ENCODE measurements around the gene ARL8B.
"Not testable (repeated sequence)": the region's sequence is repeated elsewhere in the genome, so short reads cannot be mapped to it uniquely, and the experiment has no call there.

The ARL8B gene

DNA sequence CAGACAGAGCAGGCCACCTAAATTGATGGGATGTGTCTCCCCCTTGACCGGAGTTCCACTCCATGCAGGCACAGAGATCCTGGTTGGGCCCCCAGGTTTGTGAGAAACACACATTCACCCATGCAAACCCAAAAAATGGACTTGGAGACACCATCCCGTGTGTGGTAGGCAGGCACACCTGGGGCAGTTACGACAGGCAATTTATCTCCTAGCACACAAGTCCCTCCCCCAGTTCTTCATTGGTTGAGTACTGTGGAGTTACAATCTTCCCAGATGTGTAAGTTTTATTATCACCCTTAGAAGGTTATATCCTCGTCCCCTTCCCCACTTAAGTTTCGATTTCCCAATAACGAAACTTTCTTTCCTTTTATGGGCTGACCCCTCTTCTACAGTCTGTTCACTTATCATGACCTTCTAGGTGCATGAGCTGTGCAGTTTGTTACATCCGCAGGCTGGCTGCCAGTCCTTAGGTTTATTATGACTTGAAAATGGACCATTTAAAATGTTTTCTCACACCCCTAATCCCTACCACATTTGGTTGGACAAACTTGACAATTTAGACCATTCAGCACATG lies 27.3 kb downstream of the ARL8B start:
- DNase-seq: no peak

- no peak for DNase-seq
Observed at GRCh38 chr3:5151586-5151985, 29.5 kb downstream of the ARL8B start.

GRCh38 chr3:5153074-5153473 lies 31.0 kb downstream of the ARL8B start:
- no peak for DNase-seq

- DNase-seq: no peak
Observed at GRCh38 chr3:5155241-5155640, 33.1 kb downstream of the ARL8B start.

DNA sequence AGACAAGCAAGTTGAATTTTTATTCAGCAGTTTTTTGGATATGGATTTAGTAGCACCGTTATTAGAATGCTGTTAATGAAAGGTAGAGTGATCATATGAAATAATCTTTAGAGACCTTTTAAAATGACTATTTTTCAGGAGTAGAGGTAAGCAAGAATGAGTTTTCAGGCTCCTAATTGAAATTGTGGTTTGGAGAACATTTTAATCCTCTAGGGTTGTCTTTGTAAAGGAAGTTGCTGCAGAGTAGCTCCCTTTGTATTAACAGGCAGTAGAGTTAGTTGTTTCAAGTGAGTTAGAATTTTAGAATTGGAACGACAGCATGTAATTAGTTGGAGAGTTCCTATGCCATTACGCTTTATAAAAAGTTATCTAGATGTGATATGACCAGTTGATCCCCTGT lies 38.2 kb downstream of the ARL8B start:
- no peak for DNase-seq

DNA sequence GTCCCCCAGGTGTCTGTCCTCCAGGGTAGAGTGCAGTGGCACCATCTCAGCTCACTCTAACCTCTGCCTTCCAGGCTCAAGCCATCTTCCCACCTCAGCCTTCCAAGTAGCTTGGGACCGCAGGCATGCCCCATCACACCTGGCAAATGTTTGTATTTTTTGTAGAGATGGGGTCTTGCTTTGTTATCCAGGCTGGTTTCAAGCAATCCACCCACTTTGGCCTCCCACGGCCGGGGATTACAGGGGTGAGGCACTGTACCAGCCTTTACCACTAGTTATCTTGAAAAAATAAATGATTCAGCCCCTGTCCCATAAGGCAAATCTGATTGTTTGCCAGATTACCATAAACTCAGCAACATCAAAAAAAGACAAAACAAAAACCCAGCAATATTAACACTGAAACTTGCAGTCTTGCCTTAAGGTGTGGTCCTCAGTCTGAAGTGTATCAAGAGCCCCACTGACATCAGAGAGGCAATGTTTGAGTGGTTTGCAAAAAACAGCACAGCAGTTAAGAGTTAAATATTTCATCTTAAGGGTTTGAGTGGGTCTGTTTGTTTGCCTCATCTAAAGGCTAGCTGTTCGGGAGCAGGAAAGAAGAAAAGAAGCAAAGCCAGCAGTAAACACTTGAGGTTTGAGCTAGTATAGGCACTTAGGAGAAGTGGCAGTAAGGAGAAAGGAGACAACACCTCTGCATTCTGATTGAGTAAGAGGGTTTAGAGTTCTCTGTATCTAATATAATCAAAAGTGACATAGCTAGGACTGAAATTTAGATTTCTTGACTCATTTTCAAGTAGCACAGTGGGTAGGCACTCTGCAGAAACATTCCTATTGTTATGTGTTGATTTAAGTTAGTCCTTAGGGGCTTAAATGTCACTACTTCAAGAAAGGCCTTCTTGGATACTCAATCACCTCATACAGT lies 39.1 kb downstream of the ARL8B start:
- DNase-seq: no peak

GRCh38 chr3:5162102-5162501 lies 40.0 kb downstream of the ARL8B start:
- no peak for DNase-seq

GRCh38 chr3:5165698-5166097 lies 43.6 kb downstream of the ARL8B start:
- no peak for DNase-seq

GRCh38 chr3:5166846-5167245 lies 44.8 kb downstream of the ARL8B start:
- DNase-seq: no peak

- DNase-seq: no peak
Observed at GRCh38 chr3:5168110-5168509, 46.0 kb downstream of the ARL8B start.

GRCh38 chr3:5169807-5170206 lies 47.7 kb downstream of the ARL8B start:
- no peak for DNase-seq

GRCh38 chr3:5170975-5171374 lies 48.9 kb downstream of the ARL8B start:
- DNase-seq: no peak

GRCh38 chr3:5172018-5172417 lies 49.9 kb downstream of the ARL8B start:
- no peak for DNase-seq

GRCh38 chr3:5179036-5179435 lies 56.9 kb downstream of the ARL8B start:
- DNase-seq: not testable (repeated sequence)

DNA sequence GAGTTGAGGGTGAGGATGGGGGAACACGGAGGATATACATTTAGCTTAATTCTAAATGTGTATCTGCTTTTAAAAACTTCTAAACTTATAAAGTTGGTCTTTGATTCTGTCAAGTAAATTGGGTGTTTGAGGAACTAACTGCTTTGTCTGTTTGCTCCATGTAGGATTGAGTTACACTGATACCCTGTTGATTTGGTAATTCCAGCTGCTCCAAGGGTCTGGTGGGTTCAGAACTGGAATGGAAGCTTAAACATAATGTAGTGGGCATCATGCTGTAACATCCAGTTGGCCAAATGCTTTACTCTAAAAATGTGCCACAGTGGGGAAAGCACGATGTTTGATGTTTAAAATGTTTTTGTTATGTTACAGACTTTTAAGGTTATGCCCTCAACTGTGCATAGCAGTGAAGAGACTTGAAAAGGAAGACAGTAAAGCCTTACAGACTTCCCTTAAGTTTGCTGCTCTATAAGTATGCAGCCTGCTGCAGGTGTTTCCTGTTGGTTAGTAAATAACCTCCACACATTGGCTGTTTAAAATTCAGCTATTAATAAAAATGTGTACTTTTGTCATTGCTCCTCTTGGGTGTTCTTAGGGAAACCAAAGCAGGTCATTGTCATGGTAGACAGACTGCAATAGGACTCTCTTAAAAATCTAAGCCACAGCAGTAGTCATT lies 59.5 kb downstream of the ARL8B start:
- DNase-seq: no peak

GRCh38 chr3:5183714-5184113 lies 61.6 kb downstream of the ARL8B start:
- DNase-seq: not testable (repeated sequence)

DNA sequence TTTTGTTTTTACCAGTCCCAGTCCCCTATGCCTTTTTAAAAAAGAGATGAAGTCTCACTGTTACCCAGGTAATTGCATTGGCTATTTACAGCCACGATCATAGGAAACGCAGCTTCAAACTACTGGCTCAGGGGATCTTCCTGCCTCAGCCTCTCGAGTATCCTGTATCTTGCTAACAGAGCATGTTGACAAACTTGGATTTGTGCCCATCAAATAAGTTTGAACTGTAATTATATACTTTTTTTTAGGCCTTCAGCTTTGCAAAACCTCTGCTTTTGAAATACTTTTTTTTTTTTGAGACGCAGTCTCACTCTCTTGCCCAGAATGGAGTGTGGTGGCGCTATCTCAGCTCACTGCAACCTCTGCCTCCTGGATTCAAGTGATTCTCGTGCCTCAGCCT lies 62.4 kb downstream of the ARL8B start:
- DNase-seq: no peak

DNA sequence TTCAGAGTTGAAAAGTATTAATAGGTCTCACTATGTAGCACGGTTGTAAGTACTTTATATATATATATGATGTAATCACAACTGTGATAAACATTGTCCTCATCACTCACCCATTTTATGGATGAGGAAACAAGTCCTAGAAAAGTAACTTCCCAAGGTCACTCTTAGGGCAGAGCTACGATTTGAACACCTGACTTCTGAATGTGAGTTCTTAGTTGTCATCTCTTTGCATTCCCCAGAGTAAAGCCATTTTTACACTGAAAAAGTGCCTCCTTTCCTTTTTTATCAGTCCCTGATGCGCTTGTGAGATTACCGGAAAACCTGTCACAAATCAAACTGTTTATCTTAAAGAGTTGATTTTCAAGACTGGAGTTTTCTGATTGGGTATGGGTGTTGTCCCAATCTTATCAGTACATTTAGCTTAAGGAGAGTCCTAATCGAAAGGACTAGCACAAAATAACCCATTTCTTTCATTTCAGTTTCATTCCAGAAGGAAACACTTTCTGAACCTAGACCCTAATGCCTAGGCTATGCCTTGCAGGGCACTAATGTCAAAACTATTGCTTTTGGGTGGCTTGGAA lies 63.1 kb downstream of the ARL8B start:
- DNase-seq: no peak

DNA sequence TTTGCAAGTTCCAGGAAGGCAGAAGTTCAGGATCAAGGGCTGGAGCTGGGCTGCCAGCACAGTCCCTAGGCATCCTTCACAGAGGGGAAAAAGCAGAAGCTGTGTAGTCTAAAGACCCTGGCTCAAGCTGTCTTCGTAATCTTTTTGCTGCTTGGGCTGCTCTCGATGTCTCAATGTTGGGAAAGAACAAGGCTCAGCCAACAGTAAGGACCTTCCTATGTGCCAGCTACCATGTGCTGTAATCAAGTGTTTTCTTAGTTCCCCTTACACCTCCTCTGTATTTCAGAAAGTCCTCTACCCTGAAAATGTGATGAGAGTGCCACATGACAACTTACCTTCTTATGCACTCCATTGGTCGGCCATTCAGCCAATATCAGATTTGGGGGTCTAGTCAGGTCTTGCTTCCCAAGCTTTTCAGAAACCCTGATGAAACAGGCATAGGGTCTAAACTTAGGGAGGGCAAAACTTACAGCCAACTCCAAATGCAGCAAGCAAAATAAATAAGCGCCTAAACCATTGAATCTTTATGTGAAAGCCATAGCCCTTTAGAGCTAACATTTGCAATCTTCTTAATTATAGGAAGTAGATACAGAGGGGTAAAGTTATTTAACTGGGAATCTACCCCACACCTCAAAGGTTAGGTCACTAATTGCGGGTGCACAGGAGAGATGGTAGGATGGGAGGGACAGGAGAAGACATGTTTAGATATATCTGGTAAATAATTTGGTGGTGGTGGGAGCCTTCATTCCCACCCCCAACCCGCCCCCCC lies 64.2 kb downstream of the ARL8B start:
- DNase-seq: no peak

DNA sequence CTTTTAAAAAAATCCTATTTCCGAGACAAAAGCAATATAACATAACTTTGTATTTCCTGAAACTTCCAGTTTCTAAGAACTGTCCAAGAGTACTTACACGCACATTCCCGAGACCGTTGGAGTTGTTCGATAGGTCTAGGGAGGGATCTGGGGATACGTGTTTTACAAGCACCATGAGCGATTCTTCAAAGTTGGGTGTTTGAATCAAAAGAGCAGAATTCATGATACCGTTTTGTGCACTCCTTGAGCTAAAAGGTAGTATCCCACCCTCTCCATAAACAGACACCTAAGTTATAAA lies 64.7 kb downstream of the ARL8B start:
- DNase-seq: no peak

GRCh38 chr3:5187156-5187919 lies 65.2 kb downstream of the ARL8B start, which contains the start of gene EDEM1:
Gene EDEM1 (plus strand): TSS chr3:5187707. CDS start chr3:5187806, 99 bp downstream.
- DNase-seq: peak; percentile 97 to 98

- DNase-seq: peak in 1 of 2 donors; percentile 49
Observed at GRCh38 chr3:5187920-5188418, 65.9 kb downstream of the ARL8B start.
